CD4-positive, alpha-beta T cell treated with Interleukin-10 for 1 hour (primary cell): ENCODE results near the gene IGHMBP2.
"Not testable (repeated sequence)": the region's sequence is repeated elsewhere in the genome, so short reads cannot be mapped to it uniquely, and the experiment has no call there.

Experiments
- DNase-seq: peaks from one replicate; pipeline ENCODE4 v3.0.0-alpha.2; 2020

IGHMBP2 gene

DNA sequence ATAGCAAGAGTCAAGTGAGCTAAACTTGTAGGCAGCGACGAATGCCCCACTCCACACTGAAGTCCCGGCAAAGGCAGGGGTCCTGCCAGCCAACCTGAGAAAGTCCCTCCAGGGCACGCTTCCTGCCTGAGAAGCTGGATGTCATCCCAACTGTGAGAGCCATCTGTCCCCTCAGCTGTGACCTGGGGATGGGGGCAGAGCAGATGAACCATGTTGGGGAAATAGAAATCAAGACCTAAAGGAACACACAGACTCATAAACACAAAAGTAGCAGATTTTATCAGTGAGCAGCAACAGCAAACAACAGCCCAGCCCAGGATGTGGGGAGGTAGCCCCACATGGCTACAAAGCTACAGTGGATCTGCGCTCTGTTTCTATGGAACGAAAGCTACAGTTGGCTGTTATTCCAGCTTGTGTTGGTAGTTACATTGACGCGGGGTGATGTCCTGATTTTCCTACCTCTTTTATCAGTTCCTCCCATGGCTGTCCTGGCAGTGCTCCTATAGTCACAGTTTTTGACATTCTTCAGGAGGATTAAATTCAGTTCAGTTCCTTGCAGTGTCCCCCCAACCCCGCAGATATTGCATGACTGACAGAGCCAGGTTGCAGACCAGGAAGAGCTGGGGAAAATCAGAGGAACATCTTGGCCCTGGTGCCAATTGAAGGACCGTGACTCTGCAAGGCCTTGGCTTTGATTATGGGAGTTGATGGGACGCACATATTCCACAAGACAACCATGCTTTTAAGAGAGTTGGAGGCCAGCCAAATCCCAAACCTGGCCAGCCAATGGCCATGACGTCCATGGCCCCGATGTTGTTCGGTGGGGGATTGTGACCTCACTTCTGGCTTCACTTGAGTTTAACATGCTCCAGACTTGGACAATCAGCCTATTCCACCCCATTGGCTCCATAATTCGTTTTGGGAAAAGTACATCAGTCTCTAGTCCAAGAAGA is 62.5 kb downstream of the IGHMBP2 start:
- peak; percentile 19 for DNase-seq

DNA sequence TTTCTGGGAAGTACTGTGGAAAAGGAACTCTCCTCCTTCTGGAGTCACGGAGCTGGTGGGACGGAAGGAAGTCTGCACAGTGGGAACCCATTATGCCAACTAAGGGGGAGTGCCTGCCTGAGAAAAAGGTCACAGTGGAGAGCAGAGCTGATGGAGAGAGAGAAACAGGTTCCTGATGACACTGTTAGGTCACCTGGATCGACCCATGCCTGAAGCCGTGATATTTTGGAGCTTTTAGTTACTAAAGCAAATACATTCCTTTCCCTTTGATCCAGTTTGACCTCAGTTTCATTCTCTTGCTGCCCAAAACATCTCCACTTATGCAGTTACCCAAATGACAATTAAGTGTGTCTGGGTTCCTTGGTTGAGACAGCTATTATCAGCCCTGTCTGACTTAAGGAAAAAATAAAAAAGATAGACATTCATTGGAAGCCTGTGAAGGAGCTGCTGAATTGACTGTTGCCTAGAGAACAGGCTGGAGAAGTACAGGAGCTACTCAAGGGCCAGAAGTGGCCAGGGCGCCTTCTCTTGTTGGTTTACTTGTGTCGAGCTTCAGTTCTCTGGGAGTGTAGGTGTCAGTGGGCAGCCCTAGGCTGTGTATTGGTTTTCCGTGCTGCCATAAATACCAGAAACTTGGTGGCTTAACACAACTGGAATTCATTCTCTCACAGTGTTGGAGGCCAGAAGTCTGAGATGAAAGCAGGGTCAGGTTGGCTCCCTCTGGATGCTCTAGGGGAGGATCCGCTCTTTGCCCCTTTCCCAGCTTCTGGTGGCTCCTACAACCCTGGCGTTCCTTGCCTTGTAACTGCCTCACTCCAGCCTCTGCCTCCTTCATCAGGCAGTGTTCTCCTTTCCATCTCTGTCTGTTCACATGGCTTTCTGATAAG is 63.4 kb downstream of the IGHMBP2 start:
- DNase-seq, result no peak

DNA sequence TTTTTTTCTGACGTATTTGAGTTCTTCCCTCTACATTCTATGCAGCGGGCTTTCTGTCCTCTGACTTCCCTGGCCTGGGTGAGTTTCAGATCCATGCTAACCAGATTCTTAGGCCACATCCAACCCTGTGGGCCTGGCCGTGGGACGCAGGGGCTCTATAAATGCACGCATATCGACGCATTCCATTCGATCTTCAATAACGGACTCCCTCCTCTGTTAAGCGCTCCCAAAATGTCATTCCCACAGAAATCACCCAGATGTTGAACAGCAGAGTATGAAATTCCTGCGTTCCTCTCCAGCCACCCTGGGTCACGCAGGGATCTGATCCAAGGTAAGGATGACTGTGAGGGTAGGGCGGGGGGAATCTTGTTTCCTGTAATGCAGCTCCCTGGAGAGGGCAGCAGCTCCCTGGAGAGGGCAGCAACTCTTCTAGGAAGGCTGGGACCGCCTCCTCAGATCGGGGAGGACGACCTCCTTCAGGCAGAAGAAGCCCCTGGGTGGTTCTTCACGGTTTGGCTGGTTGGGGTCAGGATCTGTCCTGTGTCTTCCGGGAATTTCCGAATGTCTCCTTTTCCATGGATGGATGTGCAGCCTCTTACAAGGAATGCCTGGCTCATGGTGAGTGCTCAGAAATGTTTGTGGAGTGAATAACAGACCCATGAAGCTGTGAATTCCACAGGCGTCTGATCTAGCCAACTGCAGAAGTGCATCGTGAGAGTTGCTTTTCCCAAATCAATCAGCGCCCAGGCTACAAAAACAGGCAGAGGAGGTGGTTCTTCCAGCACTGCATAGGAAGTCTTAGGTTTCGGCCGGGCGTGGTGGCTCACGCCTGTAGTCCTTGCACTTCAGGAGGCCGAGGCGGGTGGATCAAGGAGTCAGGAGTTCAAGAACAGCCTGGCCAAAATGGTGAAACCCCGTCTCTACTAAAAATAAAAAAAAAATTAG is 64.9 kb downstream of the IGHMBP2 start:
- DNase-seq, result no peak

DNA sequence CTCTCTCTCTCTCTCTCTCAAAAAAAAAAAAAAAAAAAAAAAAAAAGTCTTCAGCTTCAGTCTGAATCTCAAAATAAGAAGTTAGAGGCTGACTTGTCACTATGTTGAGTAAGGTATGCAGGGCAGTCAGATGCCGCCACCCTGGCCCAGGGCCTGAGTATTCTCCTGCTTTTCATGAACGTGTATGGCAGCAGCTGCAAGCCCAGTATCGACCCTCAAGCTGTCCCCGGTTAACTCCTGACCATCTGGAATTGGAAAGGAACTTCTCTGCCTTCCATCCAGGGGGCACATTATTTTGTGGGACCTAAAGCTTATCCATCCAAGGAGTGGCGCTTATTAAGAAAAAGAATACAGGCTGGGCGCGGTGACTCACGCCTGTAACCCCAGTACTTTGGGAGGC is 65.7 kb downstream of the IGHMBP2 start:
- no peak for DNase-seq

DNA sequence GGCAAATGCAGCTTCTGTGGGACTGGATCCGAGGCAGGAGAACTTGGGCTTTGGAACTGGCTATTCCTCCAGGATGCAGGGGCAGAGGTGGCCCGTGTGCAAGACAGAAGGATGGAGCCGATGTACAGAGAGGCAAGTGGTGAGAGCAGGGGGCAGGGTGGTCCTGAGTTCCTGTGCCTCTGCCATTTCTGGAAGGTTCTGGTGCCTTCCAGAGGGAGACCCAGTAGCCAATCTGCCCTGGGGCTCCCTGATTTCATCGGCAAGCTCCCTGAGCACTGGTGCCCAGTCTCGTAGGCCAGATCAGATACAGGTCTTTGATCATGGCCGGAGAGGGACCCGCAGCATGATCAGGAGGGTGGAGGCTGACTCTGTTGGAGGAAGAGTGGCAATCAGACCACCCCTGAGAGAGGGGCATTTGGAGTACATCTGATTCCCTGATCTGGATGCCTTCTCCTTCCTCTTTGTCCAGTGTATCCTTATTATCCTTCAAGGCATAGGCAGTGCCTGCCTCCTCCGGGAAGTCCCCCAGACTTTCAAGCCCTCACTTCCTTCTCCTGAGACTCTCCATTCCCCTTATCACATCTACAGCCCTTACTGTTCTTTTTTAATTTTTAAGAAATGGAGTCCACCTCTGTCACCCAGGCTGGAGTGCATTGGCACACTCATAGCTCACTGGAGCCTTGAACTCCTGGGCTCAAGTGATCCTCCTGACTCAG is 67.4 kb downstream of the IGHMBP2 start:
- no peak for DNase-seq

DNA sequence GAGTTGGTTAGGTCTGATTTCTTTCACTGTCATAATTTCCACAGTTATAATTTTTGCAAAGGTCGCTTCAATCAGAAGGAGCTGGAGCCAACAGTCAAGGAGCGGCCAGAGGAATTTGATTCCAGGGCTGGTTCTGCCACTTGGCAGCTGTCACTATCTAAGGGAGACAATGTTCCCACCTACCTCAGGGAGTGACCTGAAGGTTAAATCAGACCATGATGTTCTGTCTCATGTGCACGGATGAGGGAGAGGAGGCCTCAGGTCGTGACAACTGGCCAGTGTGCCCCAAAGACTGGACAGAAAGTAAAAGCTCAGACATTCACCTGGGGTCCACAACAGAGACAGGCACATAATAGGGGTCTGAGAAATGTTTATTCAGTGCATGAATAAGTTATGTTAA is 69.5 kb downstream of the IGHMBP2 start:
- no peak for DNase-seq

DNA sequence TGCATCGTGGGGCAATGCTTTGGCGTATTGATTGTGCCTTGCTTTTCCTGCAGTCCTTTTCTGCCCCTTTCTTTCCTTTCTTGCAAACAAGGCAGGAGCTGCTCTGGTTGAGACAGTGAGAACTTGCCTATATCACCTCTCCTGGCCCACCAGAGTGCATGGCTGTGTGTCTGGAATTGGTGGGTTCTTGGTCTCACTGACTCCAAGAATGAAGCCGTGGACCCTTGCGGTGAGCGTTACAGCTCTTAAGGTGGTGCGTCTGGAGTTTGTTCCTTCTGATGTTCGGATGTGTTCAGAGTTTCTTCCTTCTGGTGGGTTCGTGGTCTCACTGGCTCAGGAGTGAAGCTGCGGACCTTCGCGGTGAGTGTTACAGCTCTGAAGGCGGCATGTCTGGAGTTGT is 70.0 kb downstream of the IGHMBP2 start:
- DNase-seq, result not testable (repeated sequence)

DNA sequence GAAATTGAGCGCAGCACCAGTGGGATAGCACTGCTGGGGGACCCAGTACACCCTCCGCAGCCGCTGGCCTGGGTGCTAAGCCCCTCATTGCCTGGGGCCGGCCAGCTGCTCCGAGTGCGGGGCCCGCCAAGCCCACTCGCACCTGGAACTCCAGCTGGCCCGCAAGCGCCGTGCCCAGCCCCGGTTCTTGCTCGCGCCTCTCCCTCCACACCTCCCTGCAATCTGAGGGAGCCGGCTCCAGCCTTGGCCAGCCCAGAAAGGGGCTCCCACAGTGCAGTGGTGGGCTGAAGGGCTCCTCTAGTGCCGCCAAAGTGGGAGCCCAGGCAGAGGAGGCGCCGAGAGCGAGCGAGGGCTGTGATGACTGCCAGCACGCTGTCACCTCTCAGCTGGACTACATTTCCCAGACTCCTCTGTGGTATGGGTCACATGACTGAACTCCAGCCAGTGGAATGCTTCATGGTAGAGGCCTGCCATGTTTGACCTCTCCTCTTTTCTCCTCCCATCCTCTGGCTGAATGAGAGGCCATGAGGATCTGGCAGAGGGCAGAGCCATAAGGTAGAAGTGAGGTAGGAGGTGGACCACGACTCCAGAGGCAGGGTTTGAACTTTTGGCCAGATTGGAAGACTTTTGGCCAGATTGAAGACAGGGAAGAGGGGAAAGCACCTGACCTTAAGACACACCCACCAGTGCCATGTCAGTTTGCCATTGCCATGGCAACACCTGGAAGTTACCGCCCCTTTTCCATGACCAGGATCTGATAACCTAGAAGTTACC is 70.9 kb downstream of the IGHMBP2 start:
- DNase-seq, result peak; percentile 20

DNA sequence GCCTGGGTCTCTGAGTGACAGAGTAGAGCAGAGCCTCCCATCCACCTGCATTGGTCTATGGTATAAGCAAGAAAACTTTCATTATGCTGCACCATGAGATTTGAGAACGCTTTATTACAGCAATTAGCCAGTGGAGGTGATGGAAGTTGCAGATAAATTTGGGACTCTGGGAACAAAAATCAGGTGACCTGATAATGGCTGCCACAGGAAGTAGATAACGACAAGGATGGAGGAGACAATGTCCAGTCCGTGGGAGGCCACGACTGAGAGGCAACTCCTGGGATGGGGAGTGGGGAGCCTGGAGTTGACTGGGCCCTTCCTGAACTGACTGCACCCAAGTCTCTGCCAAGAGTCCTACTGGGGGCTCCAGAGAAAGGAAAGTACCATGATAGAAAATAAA is 72.4 kb downstream of the IGHMBP2 start:
- no peak for DNase-seq

DNA sequence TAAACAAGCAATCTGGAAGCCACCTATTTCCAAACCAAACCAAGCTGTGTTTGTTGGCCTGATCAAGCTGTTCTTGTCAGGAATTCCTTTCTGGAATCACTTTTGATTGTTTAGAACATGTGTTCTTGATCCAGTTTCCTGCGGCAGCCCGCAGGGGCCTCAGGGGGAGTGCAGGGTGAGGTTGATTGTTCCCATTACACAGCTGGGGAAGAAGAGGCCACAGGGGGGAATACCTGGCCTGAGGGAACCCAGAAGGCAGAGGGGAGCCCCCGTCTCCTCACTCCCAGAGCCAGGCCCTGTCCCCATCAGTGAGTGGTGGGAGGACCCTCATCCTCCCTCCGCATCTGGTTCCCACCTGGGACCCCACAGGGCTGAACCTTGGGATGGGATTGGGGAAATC is 72.9 kb downstream of the IGHMBP2 start:
- DNase-seq, result no peak

DNA sequence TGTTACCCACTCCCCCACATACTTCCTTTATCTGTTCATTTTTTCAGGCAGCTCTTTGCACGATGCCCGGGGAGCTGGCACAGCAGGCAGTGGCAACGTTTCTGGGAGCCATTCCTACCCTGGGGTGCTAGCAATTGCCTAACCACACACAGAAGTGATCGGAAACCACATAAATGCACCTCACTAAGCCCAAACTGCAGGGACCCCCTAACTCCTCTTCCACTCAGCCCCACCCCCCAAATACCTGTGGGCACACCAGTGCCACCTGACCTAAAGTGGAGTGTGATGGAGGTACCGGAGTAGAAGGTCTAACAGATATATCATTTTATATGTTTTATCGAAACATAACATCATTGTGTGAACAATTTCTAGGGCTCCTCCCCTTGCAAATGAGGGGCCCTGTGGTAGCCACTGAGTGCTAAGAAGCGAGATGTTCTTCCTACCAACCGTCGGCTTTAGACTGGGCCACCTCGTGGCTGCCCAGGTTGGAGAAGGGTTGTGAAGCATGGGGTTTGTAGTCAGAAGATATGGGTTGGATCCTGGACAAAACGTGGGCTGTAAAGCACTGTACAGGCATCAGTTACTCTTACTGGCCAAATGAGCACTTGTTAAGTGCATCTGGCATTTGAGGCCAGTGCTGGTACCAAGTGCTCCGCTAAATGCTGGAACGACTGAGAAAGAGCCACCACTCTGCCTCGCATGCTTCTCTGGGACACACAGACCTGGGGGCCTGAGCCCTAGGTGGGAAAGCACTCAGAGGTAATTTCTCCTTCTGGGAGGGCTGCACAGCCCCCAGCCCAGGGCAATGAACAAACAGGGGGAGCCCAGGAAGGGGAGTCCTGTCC is 74.3 kb downstream of the IGHMBP2 start:
- no peak for DNase-seq

DNA sequence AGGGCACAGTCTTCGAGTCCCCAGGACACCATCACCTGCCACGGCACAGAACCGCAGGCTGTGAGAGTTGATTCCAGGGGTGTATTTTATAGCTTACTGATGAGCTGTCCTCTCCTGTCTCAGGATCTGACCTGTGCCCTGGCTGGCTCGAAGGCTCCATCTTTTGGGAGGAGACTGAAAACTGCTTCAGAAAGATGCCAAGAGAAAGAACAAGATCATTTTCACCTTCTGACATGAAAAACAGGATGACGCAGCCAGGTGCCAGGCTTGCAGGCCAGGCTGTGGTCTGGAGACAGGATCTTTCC is 74.9 kb downstream of the IGHMBP2 start:
- DNase-seq, result no peak

DNA sequence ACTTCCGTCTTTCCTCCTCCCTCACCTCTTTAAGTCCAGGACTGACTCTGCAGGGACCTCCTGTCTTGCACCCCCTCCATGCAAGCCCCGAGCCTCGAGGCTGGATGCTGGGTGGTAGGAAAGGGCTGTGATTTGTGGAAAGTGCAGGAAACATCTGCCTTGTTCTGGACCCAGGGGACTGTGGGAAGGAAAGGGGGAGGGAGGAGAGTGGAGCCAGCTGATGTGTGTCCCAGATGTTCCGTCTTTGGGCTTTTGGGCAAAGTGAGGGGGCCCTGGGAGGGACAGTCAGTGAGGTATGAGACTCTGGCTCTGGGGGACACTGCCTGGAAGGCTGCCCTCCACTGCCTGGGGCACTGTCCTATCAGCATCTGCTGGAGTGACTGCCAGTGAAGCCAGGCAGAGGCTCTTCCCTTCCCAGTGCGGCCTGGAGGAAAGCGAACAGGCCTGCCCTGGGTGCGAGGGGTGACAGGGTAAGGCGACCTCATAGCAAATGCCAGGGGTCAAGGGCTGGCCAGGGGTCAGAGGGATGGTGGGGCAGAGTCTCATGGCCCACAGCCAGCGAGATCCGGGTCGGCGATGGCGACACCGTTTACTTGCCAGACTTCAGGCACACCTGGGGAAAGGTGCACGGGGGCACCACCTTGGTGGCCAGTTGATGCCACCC is 75.4 kb downstream of the IGHMBP2 start:
- DNase-seq, result no peak

DNA sequence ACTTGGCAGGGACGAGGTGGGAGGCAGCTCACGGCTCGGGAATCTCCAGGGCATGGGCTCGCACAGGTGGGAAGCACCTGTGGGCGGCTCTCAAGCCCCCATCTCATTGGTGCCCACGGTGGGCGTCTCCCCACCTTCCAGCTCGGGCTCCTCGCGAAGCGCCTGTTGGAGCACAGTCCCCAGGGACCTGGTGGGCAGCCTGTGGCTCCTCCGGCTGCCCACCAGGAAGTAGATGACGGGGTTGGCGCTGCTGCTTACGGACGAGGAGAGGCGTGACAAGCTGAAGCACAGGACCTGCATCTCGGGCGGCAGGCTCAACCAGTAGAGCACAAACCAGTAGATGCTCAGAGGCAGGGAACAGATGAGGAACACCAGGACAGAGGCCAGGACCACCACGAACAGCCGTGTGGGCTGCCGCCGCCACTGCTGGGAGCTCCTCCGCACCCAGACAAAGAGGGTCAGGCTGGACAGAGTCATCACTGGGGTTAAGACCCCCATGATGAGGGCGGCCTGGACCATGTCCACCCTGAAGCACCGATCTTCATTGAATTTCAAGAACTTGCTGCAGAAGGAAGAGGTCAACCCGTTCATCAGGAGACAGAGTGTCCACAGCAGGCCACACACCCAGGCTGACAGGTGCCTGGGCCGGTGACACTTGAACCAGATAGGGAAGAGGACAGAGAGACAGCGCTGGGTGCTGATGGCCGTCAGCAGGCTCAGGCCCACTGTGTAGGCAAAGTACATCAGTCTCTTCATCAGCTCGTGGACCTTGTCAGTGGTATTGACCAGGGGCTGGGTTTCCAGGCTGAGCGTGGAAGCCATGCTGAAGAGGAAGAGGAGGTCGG is 76.5 kb downstream of the IGHMBP2 start:
- DNase-seq, result no peak

DNA sequence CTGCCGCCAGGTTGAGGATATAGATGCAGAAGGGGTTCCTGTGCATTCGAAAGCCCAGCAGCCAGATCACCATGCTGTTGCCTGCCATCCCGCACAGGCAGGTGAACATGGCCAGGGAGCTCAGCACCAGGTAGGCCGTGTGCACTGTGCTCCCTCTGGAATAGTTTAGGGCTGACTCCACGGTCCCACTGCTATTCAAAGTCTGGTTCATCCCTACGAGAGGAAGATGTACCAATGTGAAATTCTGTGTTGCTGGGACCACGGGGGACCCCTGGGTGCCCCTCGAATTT is 77.0 kb downstream of the IGHMBP2 start, which contains the start of gene MRGPRD:
MRGPRD (minus strand) TSS at position 211 of the 290 bp plus-strand sequence; CDS start at position 211, 0 bp downstream.
- no peak for DNase-seq

DNA sequence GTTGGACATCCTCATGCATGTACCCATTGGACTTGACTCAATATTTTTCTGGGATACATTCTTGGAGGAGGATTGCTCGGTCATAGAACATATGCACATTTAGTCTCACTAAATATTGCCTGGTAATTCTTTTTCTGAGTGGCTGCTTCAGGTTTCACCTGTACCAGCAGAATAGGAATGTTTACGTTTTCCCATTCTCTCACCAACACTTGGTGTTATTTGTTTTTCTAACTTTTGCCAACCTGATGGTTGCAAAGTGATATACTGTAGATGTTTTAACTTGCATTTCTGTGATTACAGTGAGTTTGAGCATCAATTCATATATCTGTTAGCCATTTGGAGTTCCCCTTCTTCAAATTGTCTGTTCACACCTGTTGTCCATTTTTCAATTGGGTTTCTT is 78.4 kb downstream of the IGHMBP2 start:
- no peak for DNase-seq

DNA sequence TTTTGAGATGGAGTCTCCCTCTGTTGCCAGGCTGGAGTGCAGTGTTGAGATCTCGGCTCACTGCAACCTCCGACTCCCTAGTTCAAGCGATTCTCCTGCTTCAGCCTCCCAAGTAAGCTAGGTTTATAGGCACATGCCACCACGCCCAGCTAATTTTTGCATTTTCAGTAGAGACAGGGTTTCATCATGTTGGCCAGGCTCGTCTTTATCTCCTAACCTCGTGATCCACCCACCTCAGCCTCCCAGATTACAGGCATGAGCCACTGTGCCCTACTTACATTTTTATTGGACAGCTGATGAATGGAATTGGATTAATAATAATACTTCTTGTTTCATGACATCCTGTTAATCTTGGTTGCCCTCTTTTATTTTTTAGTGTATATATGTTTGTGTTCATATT is 80.1 kb downstream of the IGHMBP2 start:
- no peak for DNase-seq

DNA sequence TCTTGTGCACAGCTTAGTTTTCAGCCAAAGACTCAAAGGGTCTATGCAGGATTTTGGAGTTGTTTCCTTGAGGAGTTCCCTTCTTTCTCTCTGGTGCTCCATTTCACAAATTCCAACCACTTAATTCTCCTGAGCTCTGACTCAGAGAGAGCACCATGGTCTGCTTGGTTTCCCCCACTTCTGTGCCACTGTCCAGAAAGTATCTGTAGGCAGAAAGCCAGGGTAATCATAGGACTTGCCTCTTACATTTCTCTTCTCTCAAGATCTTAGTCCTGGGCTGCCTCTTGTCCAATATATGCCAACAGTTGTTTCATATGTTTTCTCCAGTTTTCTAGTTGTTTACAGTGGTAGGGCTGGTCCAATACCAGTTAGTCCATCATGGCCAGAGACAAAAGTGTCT is 83.5 kb downstream of the IGHMBP2 start:
- DNase-seq, result no peak

DNA sequence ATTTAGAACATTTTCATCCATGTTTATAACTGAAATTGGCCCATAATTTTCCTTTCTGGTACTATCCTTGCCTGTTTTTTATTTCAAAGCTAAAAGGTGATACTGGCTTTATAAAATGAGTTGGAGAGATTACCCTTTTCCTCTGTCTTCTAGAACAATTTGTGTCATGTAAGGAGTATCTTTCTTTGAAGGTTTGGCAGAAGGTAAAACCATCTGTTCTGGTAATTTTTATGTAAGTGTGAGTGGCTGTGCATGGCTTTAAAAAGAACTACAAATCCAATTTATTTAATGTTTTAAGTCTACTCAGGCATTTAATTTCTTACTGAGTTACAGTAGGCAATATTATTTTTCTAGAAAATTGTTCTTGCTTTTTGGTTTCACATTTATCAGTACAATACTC is 84.8 kb downstream of the IGHMBP2 start:
- no peak for DNase-seq
